Panc1 (cell line): ENCODE measurements around the gene FSIP1. TPM values are rescaled to one million over a fixed set of nuclear protein-coding genes. Genes with fewer than 3 reads are reported as not detected.

Source experiments
- ATAC-seq: fragments of 200-7000 bp; cut with Tn5 transposase; 2 replicates; pipeline ENCODE4 v1.9.1; 2020; ENCODE audit warnings: mild to moderate bottlenecking, moderate library complexity
- BruUV-seq: library from RNA; stranded (reverse); fragments of 400-500 nt; replicated peaks from 2 replicates; lab custom pipeline; 2021; lab: Mats Ljungman, UMichigan
- CTCF ChIA-PET: fragments of 300-600 bp; sonication (Branson Sonifier 250); formaldehyde crosslinking; loops from one replicate; lab custom pipeline; 2022; ENCODE audit warnings: antibody characterized with exemption; lab: Charles Lee
- POLR2A ChIA-PET: fragments of 300-600 bp; sonication (Branson Sonifier 250); formaldehyde crosslinking; loops from one replicate; lab custom pipeline; 2022; ENCODE audit warnings: antibody characterized with exemption; lab: Charles Lee
- DNase-seq: peaks from one replicate; pipeline ENCODE4 v3.0.0-alpha.2; 2010; ENCODE audit warnings: low read depth, low spot score
- H3K27ac ChIP-seq: 2 replicates; pipeline ENCODE4 v1.5.1; 2011; ENCODE audit warnings: mild to moderate bottlenecking, low read length, inconsistent platforms
- H3K27me3 ChIP-seq: fragments of 200-500 bp; sonication (Bioruptor generic); 2 replicates; pipeline ENCODE4 v1.6.0; 2014; ENCODE audit warnings: low read length, inconsistent platforms; ENCODE audit not compliant: control insufficient read depth, insufficient read depth
- H3K36me3 ChIP-seq: fragments of 200-500 bp; sonication (Bioruptor generic); 2 replicates; pipeline ENCODE4 v1.5.1; 2014; ENCODE audit warnings: inconsistent platforms, mild to moderate bottlenecking, low read length, moderate library complexity; ENCODE audit not compliant: control insufficient read depth, insufficient read depth
- H3K4me1 ChIP-seq: 2 replicates; pipeline ENCODE4 v1.5.1; 2011; ENCODE audit warnings: inconsistent platforms, mild to moderate bottlenecking, low read length, moderate library complexity; ENCODE audit not compliant: control insufficient read depth, insufficient read depth
- H3K4me3 ChIP-seq, 2 experiments: 2 replicates each; pipeline ENCODE4 v1.5.1; 2011 to 2012; ENCODE audit warnings: low read depth in 2 of 2, low read length in 2 of 2, mild to moderate bottlenecking in 2 of 2, inconsistent platforms in 1 of 2, moderate library complexity in 1 of 2
- H3K9me3 ChIP-seq: fragments of 200-500 bp; sonication (Bioruptor generic); 2 replicates; pipeline ENCODE4 v1.5.1; 2014; ENCODE audit warnings: low read depth, mild to moderate bottlenecking, inconsistent platforms, low read length, moderate library complexity; ENCODE audit not compliant: control insufficient read depth, insufficient read depth
- CTCF ChIP-seq: fragments of 450-650 bp; IDR thresholded peaks from 2 replicates; pipeline ENCODE4 v1.5.1; 2017; ENCODE audit warnings: mild to moderate bottlenecking
- POLR2AphosphoS5 ChIP-seq: IDR thresholded peaks from 2 replicates; pipeline ENCODE4 v1.6.1; 2012; ENCODE audit warnings: mild to moderate bottlenecking, low read depth, low read length, moderate library complexity
- SIN3A ChIP-seq: IDR thresholded peaks from 2 replicates; pipeline ENCODE4 v1.6.1; 2012; ENCODE audit warnings: low read depth, mild to moderate bottlenecking, low read length, moderate library complexity, borderline replicate concordance; ENCODE audit not compliant: insufficient read depth
- TCF7L2 ChIP-seq: IDR thresholded peaks from 2 replicates; pipeline ENCODE4 v1.6.1; 2011; ENCODE audit warnings: mild to moderate bottlenecking, low read depth, low read length, inconsistent platforms
- in situ Hi-C: cut with HindIII; loops from 2 replicates; pipeline ENCODE4 v1.10.0; 2016; ENCODE audit warnings: low sequenced_read_pairs, low pct_unique_long_range_greater_than_20kb
- intact Hi-C: fragments of 100-400 bp; cut with micrococcal nuclease; formaldehyde crosslinking; loops from one replicate; pipeline ENCODE4 v1.10.0; 2022; ENCODE audit not compliant: unreplicated experiment
- total RNA-seq: library from RNA; stranded (reverse); gene quantifications from one replicate; pipeline ENCODE4 v1.2.1, GENCODE V29; 2021; ENCODE audit not compliant: unreplicated experiment
- TF ChIP-seq, protein P1 (sequence below), 2 experiments: IDR thresholded peaks; 2 replicates each; pipeline ENCODE4 v1.6.1; 2011 to 2012; ENCODE audit warnings: low read depth in 2 of 2, control low read depth in 1 of 2, low read length in 1 of 2, mild to moderate bottlenecking in 1 of 2, moderate library complexity in 1 of 2; ENCODE audit not compliant: insufficient read depth in 1 of 2

FSIP1 gene
- total RNA-seq, 1 experiment from 2014 or later = 1.4 TPM

- CTCF ChIA-PET = no interaction called here
- Histone ChIP-seq H3K4me3 (no peak overlapping the region), H3K27ac (no peak overlapping the region), H3K4me1 (no peaks in the 10 kb centered on the region), H3K9me3 (no peaks in the 10 kb centered on the region), H3K27me3 (no peaks in the 10 kb centered on the region), H3K36me3 (no peaks in the 10 kb centered on the region)
- intact Hi-C loops (no loop called here), in situ Hi-C loops (loop anchor here (5.0 kb wide), 1 partner anchor 89 kb away; no protein-coding TSS in a partner anchor)
- TF ChIP-seq, protein P1, sequence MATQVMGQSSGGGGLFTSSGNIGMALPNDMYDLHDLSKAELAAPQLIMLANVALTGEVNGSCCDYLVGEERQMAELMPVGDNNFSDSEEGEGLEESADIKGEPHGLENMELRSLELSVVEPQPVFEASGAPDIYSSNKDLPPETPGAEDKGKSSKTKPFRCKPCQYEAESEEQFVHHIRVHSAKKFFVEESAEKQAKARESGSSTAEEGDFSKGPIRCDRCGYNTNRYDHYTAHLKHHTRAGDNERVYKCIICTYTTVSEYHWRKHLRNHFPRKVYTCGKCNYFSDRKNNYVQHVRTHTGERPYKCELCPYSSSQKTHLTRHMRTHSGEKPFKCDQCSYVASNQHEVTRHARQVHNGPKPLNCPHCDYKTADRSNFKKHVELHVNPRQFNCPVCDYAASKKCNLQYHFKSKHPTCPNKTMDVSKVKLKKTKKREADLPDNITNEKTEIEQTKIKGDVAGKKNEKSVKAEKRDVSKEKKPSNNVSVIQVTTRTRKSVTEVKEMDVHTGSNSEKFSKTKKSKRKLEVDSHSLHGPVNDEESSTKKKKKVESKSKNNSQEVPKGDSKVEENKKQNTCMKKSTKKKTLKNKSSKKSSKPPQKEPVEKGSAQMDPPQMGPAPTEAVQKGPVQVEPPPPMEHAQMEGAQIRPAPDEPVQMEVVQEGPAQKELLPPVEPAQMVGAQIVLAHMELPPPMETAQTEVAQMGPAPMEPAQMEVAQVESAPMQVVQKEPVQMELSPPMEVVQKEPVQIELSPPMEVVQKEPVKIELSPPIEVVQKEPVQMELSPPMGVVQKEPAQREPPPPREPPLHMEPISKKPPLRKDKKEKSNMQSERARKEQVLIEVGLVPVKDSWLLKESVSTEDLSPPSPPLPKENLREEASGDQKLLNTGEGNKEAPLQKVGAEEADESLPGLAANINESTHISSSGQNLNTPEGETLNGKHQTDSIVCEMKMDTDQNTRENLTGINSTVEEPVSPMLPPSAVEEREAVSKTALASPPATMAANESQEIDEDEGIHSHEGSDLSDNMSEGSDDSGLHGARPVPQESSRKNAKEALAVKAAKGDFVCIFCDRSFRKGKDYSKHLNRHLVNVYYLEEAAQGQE (IDR thresholded peaks at IDR 0.05; ENCODE audit: insufficient read depth in 1 of 2, low read depth in 2 of 2, low read length in 1 of 2) = no peak
- TF ChIP-seq TCF7L2 = no peak
- no peak for TF ChIP-seq SIN3A
- no peak for TF ChIP-seq CTCF
- no peak for TF ChIP-seq POLR2AphosphoS5
- ATAC-seq (no peak), DNase-seq (no peak)
- no TSS peak for BruUV-seq
- POLR2A ChIA-PET = no interaction called here
Measured at GRCh38 chr15:39798382-39798781, 15.7 kb upstream of the FSIP1 start.

GRCh38 chr15:39797407-39797806 is 14.8 kb upstream of the FSIP1 start:
- in situ Hi-C loops = loop anchor here (5.0 kb wide), 1 partner anchor 90 kb away; no protein-coding TSS in a partner anchor
- Histone ChIP-seq H3K27ac (no peak overlapping the region), H3K9me3 (no peaks in the 10 kb centered on the region), H3K27me3 (no peaks in the 10 kb centered on the region), H3K4me3 (no peak overlapping the region), H3K36me3 (no peaks in the 10 kb centered on the region), H3K4me1 (no peaks in the 10 kb centered on the region)
- ATAC-seq = no peak
- POLR2A ChIA-PET = no interaction called here
- DNase-seq = no peak
- intact Hi-C loops = no loop called here
- TF ChIP-seq TCF7L2 = no peak
- no peak for TF ChIP-seq POLR2AphosphoS5
- no peak for TF ChIP-seq SIN3A
- TF ChIP-seq, protein P1 (IDR thresholded peaks at IDR 0.05; ENCODE audit: insufficient read depth in 1 of 2, low read depth in 2 of 2, low read length in 1 of 2) = no peak
- no peak for TF ChIP-seq CTCF
- no TSS peak for BruUV-seq
- CTCF ChIA-PET = no interaction called here
